PC-3 (cell line): ENCODE measurements around the gene ACADM. TPM values are rescaled to one million over a fixed set of nuclear protein-coding genes. Genes with fewer than 3 reads are reported as not detected.
"Not testable (repeated sequence)": the region's sequence is repeated elsewhere in the genome, so short reads cannot be mapped to it uniquely, and the experiment has no call there.

ENCODE experiments used
- ATAC-seq: fragments of 200-7000 bp; cut with Tn5 transposase; 2 replicates; pipeline ENCODE4 v1.9.1; 2020; ENCODE audit warnings: mild to moderate bottlenecking, moderate library complexity
- BruUV-seq: library from RNA; stranded (reverse); fragments of 400-500 nt; replicated peaks from 2 replicates; lab custom pipeline; 2021; lab: Mats Ljungman, UMichigan
- CTCF ChIA-PET: fragments of 300-600 bp; sonication (Branson Sonifier 250); formaldehyde crosslinking; loops from one replicate; lab custom pipeline; 2022; ENCODE audit warnings: antibody characterized with exemption; lab: Charles Lee
- POLR2A ChIA-PET: fragments of 300-600 bp; sonication (Branson Sonifier 250); formaldehyde crosslinking; loops from one replicate; lab custom pipeline; 2022; ENCODE audit warnings: antibody characterized with exemption; ENCODE audit not compliant: unreplicated experiment; lab: Charles Lee
- DNase-seq: peaks from one replicate; pipeline ENCODE4 v3.0.0-alpha.2; 2015
- H2AFZ ChIP-seq: fragments of 300-600 bp; sonication (generic); 2 replicates; pipeline ENCODE4 v1.6.0; 2016; ENCODE audit warnings: antibody characterized with exemption, low read length
- H3F3A ChIP-seq: fragments of 300-600 bp; sonication (generic); one replicate; pipeline ENCODE4 v1.6.0; 2017; ENCODE audit warnings: antibody characterized with exemption, low read length, control low read depth, mild to moderate bottlenecking; ENCODE audit not compliant: unreplicated experiment
- H3K27ac ChIP-seq: fragments of 300-600 bp; sonication (generic); 2 replicates; pipeline ENCODE4 v1.5.1; 2016; ENCODE audit warnings: mild to moderate bottlenecking, low read length
- H3K27me3 ChIP-seq: fragments of 300-600 bp; sonication (generic); 2 replicates; pipeline ENCODE4 v1.6.1; 2016; ENCODE audit warnings: low read length, mixed read lengths
- H3K36me3 ChIP-seq: fragments of 300-600 bp; sonication (generic); 2 replicates; pipeline ENCODE4 v1.6.1; 2016; ENCODE audit warnings: low read depth, mixed run types, low read length, mixed read lengths
- H3K4me1 ChIP-seq: fragments of 300-600 bp; sonication (generic); 2 replicates; pipeline ENCODE4 v1.5.1; 2016; ENCODE audit warnings: low read length; ENCODE audit not compliant: insufficient read depth
- H3K4me2 ChIP-seq: fragments of 300-600 bp; sonication (generic); 2 replicates; pipeline ENCODE4 v1.6.0; 2016; ENCODE audit warnings: low read length
- H3K4me3 ChIP-seq: fragments of 300-600 bp; sonication (generic); 2 replicates; pipeline ENCODE4 v1.5.1; 2016; ENCODE audit warnings: mild to moderate bottlenecking, low read length, mixed read lengths
- H3K79me2 ChIP-seq: fragments of 300-600 bp; sonication (generic); 2 replicates; pipeline ENCODE4 v1.6.1; 2017; ENCODE audit warnings: low read length, mixed read lengths
- H3K9ac ChIP-seq: fragments of 300-600 bp; sonication (generic); 2 replicates; pipeline ENCODE4 v1.6.0; 2016; ENCODE audit warnings: mild to moderate bottlenecking, low read length
- H3K9me2 ChIP-seq: fragments of 300-600 bp; sonication (generic); replicated peaks from 2 replicates; pipeline ENCODE4 v1.6.1; 2016; ENCODE audit warnings: mixed run types, low read length, mixed read lengths
- H3K9me3 ChIP-seq: fragments of 300-600 bp; sonication (generic); 2 replicates; pipeline ENCODE4 v1.6.1; 2016; ENCODE audit warnings: low read length, mixed read lengths
- H4K20me1 ChIP-seq: fragments of 300-600 bp; sonication (generic); 2 replicates; pipeline ENCODE4 v1.6.1; 2016; ENCODE audit warnings: low read length, mixed read lengths
- EZH2 ChIP-seq: fragments of 300-600 bp; sonication (generic); IDR thresholded peaks from one replicate; pipeline ENCODE4 v1.6.1; 2017; ENCODE audit warnings: antibody characterized with exemption, mild to moderate bottlenecking, low read length; ENCODE audit not compliant: unreplicated experiment
- EZH2phosphoT487 ChIP-seq: fragments of 300-600 bp; sonication (generic); IDR thresholded peaks from 2 replicates; pipeline ENCODE4 v1.6.1; 2018; ENCODE audit warnings: mild to moderate bottlenecking, antibody characterized with exemption, low read length, borderline replicate concordance
- intact Hi-C: fragments of 100-400 bp; cut with micrococcal nuclease; formaldehyde crosslinking; loops from 2 replicates; pipeline ENCODE4 v1.9.0; 2023
- total RNA-seq: library from RNA; depleted of rRNA; stranded (reverse); fragments of >200 nt; gene quantifications from 2 replicates; pipeline ENCODE4 v1.2.3, GENCODE V29; 2014
- TF ChIP-seq, protein P1 (sequence below): fragments of 300-600 bp; sonication (generic); conservative IDR thresholded peaks from 2 replicates; pipeline ENCODE4 v1.5.1; 2017; ENCODE audit warnings: antibody characterized with exemption, low read depth, mild to moderate bottlenecking, low read length

The ACADM gene
- total RNA-seq, 1 experiment from 2014 or later, result 25.0 TPM

DNA sequence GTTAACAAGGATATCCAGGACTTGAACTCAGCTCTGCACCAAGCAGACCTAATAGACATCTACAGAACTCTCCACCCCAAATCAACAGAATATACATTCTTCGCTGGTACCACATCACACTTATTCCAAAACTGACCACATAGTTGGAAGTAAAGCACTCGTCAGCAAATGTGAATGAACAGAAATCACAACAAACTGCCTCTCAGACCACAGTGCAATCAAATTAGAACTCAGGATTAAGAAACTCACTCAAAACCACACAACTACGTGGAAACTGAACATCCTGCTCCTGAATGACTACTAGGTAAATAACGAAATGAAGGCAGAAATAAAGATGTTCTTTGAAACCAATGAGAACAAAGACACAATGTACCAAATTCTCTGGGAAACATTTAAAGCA is 55.7 kb downstream of the ACADM start:
- H3K79me2 ChIP-seq, DNase-seq, H3K9me3 ChIP-seq, H3K4me2 ChIP-seq, H3K36me3 ChIP-seq, H3K27me3 ChIP-seq, BruUV-seq, CTCF ChIA-PET, POLR2A ChIA-PET, H3K27ac ChIP-seq, intact Hi-C loops, H2AFZ ChIP-seq, H3K4me3 ChIP-seq, H3K9ac ChIP-seq, ATAC-seq, H3K4me1 ChIP-seq, H3F3A ChIP-seq, H3K9me2 ChIP-seq, H4K20me1 ChIP-seq: not testable (repeated sequence)

DNA sequence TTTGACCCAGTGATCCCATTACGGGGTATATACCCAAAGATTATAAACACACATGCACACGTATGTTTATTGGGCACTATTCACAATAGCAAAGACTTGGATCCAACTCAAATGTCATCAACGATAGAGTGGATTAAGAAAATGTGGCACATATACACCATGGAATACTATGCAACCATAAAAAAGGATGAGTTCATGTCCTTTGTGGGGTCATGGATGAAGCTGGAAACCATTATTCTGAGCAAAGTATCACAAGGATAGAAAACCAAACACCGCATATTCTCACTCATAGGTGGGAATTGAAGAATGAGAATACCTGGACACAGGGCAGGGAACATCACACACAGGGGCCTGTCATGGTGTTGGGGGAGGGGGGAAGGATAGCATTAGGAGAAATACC is 59.4 kb downstream of the ACADM start:
- H3K79me2 ChIP-seq, result peaks cover 36% of the 10 kb centered on the region
- peaks cover 26% of the 10 kb centered on the region for H4K20me1 ChIP-seq
- H3K4me3 ChIP-seq, ATAC-seq, H3K9me2 ChIP-seq, H3K27me3 ChIP-seq, CTCF ChIA-PET, POLR2A ChIA-PET, intact Hi-C loops, H3K9ac ChIP-seq, BruUV-seq, H3K4me1 ChIP-seq, H2AFZ ChIP-seq, H3K9me3 ChIP-seq, H3F3A ChIP-seq, H3K4me2 ChIP-seq, DNase-seq, H3K27ac ChIP-seq: not testable (repeated sequence)
- peaks cover 22% of the 10 kb centered on the region for H3K36me3 ChIP-seq

DNA sequence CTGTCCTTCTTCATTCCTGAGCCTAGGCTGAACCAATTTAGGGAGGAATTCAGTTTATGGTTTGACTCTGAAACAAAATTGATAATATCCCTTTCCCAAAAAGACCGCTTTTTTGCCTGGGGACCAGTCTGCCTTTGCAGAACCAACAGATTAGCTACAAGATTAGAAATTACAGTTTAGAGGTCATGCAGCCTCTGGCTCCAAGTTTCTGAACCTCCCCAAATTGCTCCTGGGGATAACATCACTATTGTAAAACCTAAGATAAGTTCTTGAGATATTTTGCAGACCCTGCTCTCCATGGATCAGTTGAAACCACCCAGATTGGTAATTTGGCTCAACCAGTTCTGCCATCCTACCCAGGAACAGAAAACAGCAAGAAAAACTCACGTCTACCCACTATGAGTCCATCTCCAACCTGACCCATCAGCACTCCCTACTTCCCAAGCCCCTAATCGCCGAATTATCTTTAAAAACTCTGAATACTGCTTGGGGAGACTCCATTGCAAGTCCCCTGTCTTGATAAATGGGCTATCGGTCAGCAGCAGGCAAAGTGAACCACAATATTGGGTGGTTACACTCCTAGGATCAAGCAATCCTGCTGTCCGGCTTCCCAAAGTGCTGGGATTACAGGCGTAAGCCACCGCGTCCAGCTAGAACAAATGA is 60.9 kb downstream of the ACADM start:
- POLR2A ChIA-PET, result interaction anchor here (0.5 to 0.6 kb wide), 3 partner anchors 25 to 1271 kb away, joined by 3 to 13 read pairs (median 13); no protein-coding TSS in a partner anchor
- Histone ChIP-seq H3K9me3 (no peaks in the 10 kb centered on the region), H3K4me3 (peak overlapping the region; percentile 95), H3K79me2 (peaks cover 51% of the 10 kb centered on the region), H3K27me3 (no peaks in the 10 kb centered on the region), H3K9ac (peak overlapping the region; percentile 99), H3K4me1 (peaks cover 23% of the 10 kb centered on the region), H3K4me2 (peak overlapping the region; percentile 95), H4K20me1 (peaks cover 41% of the 10 kb centered on the region), H3K27ac (peak overlapping the region; percentile 69), H2AFZ (peak overlapping the region; percentile 99), H3F3A (peaks cover 5% of the 10 kb centered on the region), H3K9me2 (no peaks in the 10 kb centered on the region), H3K36me3 (peaks cover 38% of the 10 kb centered on the region)
- DNase-seq, result no peak
- BruUV-seq, result TSS peak; percentile 99
- intact Hi-C loops, result loop anchor here (5.0 kb wide), 1 partner anchor 158 kb away; no protein-coding TSS in a partner anchor
- no peak for TF ChIP-seq EZH2
- no peak for TF ChIP-seq EZH2phosphoT487
- TF ChIP-seq, protein P1, sequence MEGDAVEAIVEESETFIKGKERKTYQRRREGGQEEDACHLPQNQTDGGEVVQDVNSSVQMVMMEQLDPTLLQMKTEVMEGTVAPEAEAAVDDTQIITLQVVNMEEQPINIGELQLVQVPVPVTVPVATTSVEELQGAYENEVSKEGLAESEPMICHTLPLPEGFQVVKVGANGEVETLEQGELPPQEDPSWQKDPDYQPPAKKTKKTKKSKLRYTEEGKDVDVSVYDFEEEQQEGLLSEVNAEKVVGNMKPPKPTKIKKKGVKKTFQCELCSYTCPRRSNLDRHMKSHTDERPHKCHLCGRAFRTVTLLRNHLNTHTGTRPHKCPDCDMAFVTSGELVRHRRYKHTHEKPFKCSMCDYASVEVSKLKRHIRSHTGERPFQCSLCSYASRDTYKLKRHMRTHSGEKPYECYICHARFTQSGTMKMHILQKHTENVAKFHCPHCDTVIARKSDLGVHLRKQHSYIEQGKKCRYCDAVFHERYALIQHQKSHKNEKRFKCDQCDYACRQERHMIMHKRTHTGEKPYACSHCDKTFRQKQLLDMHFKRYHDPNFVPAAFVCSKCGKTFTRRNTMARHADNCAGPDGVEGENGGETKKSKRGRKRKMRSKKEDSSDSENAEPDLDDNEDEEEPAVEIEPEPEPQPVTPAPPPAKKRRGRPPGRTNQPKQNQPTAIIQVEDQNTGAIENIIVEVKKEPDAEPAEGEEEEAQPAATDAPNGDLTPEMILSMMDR, result no peak
- CTCF ChIA-PET, result no interaction called here
- ATAC-seq, result peak; percentile 45
